ENCODE results near the gene RAD51B. TPM values are rescaled to one million over a fixed set of nuclear protein-coding genes. Genes with fewer than 3 reads are reported as not detected.
A peak's percentile ranks its signal among the peaks of the same experiment; 100 is the strongest.

The RAD51B gene
- total RNA-seq, 2 donors from 2014 or later: 22.8 to 33.8 TPM

- WGBS, 2 experiments (ENCODE audit: insufficient coverage in 1 of 2, insufficient read length in 1 of 2): 99 to 100% methylated on average over 1 to 3 of the region's 3 CpGs
- peaks cover 45% of the 10 kb centered on the region for H3K4me1 Mint-ChIP-seq
- no peaks in the 10 kb centered on the region for H3K9me3 Mint-ChIP-seq
- DNase-seq: no peak
- Histone ChIP-seq H3K27me3 (ENCODE audit: control insufficient read depth, insufficient read depth, low read length, poor library complexity, severe bottlenecking) (no peaks in the 10 kb centered on the region), H3K9me3 (ENCODE audit: control insufficient read depth, low read length) (no peaks in the 10 kb centered on the region), H3K4me3 (ENCODE audit: low read length) (no peak overlapping the region), H3K27ac (ENCODE audit: low read depth, low read length) (no peak overlapping the region), H3K36me3 (ENCODE audit: control insufficient read depth, insufficient read depth, low read length) (no peaks in the 10 kb centered on the region), H3K4me1 (ENCODE audit: control insufficient read depth, insufficient read depth, low read length) (peaks cover 19% of the 10 kb centered on the region), H3K9ac (ENCODE audit: extremely low read depth, low read length, poor library complexity, severe bottlenecking) (no peak overlapping the region)
- no peak overlapping the region for H3K27ac Mint-ChIP-seq
- no peaks in the 10 kb centered on the region for H3K36me3 Mint-ChIP-seq (ENCODE audit: low read depth)
- peaks cover 4% of the 10 kb centered on the region for H3K27me3 Mint-ChIP-seq (ENCODE audit: insufficient read depth)
- H3K4me3 Mint-ChIP-seq: no peak overlapping the region
- TF ChIP-seq, protein P1, sequence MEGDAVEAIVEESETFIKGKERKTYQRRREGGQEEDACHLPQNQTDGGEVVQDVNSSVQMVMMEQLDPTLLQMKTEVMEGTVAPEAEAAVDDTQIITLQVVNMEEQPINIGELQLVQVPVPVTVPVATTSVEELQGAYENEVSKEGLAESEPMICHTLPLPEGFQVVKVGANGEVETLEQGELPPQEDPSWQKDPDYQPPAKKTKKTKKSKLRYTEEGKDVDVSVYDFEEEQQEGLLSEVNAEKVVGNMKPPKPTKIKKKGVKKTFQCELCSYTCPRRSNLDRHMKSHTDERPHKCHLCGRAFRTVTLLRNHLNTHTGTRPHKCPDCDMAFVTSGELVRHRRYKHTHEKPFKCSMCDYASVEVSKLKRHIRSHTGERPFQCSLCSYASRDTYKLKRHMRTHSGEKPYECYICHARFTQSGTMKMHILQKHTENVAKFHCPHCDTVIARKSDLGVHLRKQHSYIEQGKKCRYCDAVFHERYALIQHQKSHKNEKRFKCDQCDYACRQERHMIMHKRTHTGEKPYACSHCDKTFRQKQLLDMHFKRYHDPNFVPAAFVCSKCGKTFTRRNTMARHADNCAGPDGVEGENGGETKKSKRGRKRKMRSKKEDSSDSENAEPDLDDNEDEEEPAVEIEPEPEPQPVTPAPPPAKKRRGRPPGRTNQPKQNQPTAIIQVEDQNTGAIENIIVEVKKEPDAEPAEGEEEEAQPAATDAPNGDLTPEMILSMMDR (conservative IDR thresholded peaks at IDR 0.05): no peak
Observed at GRCh38 chr14:68466491-68466977, 647.0 kb downstream of the RAD51B start.

- Histone ChIP-seq H3K36me3 (ENCODE audit: control insufficient read depth, insufficient read depth, low read length) (no peaks in the 10 kb centered on the region), H3K4me3 (ENCODE audit: low read length) (no peak overlapping the region), H3K9ac (ENCODE audit: extremely low read depth, low read length, poor library complexity, severe bottlenecking) (no peak overlapping the region), H3K9me3 (ENCODE audit: control insufficient read depth, low read length) (no peaks in the 10 kb centered on the region), H3K27me3 (ENCODE audit: control insufficient read depth, insufficient read depth, low read length, poor library complexity, severe bottlenecking) (no peaks in the 10 kb centered on the region), H3K4me1 (ENCODE audit: control insufficient read depth, insufficient read depth, low read length) (peaks cover 19% of the 10 kb centered on the region), H3K27ac (ENCODE audit: low read depth, low read length) (no peak overlapping the region)
- H3K36me3 Mint-ChIP-seq (ENCODE audit: low read depth): no peaks in the 10 kb centered on the region
- H3K27me3 Mint-ChIP-seq (ENCODE audit: insufficient read depth): peaks cover 8% of the 10 kb centered on the region
- 82 to 92% methylated on average over 3 to 4 of the region's 4 CpGs for WGBS, 2 experiments (ENCODE audit: insufficient coverage in 1 of 2, insufficient read length in 1 of 2)
- H3K27ac Mint-ChIP-seq: no peak overlapping the region
- H3K4me1 Mint-ChIP-seq: peaks cover 47% of the 10 kb centered on the region
- TF ChIP-seq, protein P1 (conservative IDR thresholded peaks at IDR 0.05): no peak
- no peak for DNase-seq
- no peaks in the 10 kb centered on the region for H3K9me3 Mint-ChIP-seq
- no peak overlapping the region for H3K4me3 Mint-ChIP-seq
Observed at GRCh38 chr14:68467425-68467824, 647.8 kb downstream of the RAD51B start.

DNA sequence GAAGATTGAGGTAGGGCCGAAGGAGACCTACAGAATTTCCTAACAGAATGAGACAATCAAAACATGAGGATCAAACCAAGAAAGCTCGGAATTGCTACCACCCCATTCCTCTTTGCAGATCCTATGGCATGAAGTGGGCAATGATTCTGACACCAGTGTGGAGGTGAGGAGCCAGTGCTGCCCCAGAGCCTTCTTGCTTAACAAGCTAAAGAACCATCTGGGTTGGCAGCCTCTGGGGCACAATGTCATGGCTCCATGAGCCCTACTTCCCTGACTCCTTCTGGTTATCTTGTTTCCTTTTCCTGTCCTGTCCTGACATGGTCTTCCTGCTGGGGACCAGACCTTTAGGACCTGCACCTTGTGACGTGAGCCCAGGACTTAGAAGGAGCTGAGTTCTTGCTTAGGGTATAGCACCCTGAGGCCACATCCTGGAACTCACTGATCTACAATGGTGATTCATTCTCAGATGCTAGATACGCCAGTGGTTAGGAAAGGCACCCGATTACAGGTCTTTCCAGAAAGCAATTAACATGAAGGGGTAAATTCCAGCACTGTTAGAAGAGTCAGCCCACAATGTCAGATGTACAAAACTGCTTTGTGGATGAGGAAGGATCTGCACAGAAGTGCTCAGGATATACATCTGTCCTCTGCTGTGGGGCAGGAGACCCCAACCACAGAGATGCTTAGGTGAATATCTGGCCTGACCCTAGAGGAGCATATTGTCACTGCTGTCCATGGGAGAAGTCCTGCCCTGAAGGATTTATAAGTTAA is 649.0 kb downstream of the RAD51B start:
- H3K9me3 Mint-ChIP-seq: no peaks in the 10 kb centered on the region
- H3K27ac ChIP-seq (ENCODE audit: low read depth, low read length): no peak overlapping the region
- 94 to 97% methylated on average over 3 to 5 of the region's 5 CpGs for WGBS, 2 experiments (ENCODE audit: insufficient coverage in 1 of 2, insufficient read length in 1 of 2)
- H3K36me3 ChIP-seq (ENCODE audit: control insufficient read depth, insufficient read depth, low read length): no peaks in the 10 kb centered on the region
- H3K4me3 Mint-ChIP-seq: no peak overlapping the region
- DNase-seq: no peak
- no peak overlapping the region for H3K27ac Mint-ChIP-seq
- H3K4me1 Mint-ChIP-seq: peaks cover 54% of the 10 kb centered on the region
- TF ChIP-seq, protein P1 (conservative IDR thresholded peaks at IDR 0.05): peak; percentile 25
- no peaks in the 10 kb centered on the region for H3K36me3 Mint-ChIP-seq (ENCODE audit: low read depth)
- H3K4me3 ChIP-seq (ENCODE audit: low read length): peak overlapping the region; percentile 7
- H3K4me1 ChIP-seq (ENCODE audit: control insufficient read depth, insufficient read depth, low read length): peaks cover 19% of the 10 kb centered on the region
- H3K9me3 ChIP-seq (ENCODE audit: control insufficient read depth, low read length): no peaks in the 10 kb centered on the region
- H3K27me3 ChIP-seq (ENCODE audit: control insufficient read depth, insufficient read depth, low read length, poor library complexity, severe bottlenecking): no peaks in the 10 kb centered on the region
- H3K27me3 Mint-ChIP-seq (ENCODE audit: insufficient read depth): peaks cover 10% of the 10 kb centered on the region
- H3K9ac ChIP-seq (ENCODE audit: extremely low read depth, low read length, poor library complexity, severe bottlenecking): no peak overlapping the region

Data from endodermal cell (in vitro differentiated cells).